Keratinocyte (primary cell): ENCODE data around the gene GFI1B. TPM values are rescaled to one million over a fixed set of nuclear protein-coding genes. Genes with fewer than 3 reads are reported as not detected.

Experiments
- DNase-seq: peaks from one replicate; pipeline ENCODE4 v3.0.0-alpha.2; 2011; ENCODE audit warnings: low read depth, missing footprints, low spot score
- FAIRE-seq: peaks from 2 replicates; lab custom pipeline; 2011; peaks lifted over from hg19 to GRCh38; lab: Jason Lieb, UNC
- H2AFZ ChIP-seq: 2 replicates; pipeline ENCODE4 v1.6.0; 2012; ENCODE audit warnings: low read length, control low read depth, inconsistent platforms; ENCODE audit not compliant: control insufficient read depth
- H3K27ac ChIP-seq: 2 replicates; pipeline ENCODE4 v1.5.1; 2011; ENCODE audit warnings: low read length; ENCODE audit not compliant: control insufficient read depth, insufficient read depth
- H3K27me3 ChIP-seq: 3 replicates; pipeline ENCODE4 v1.6.0; 2011; ENCODE audit warnings: low read length; ENCODE audit not compliant: control insufficient read depth, insufficient read depth; ENCODE audit errors: extremely low read depth
- H3K36me3 ChIP-seq, 2 experiments: 2 replicates in 1 of 2; 3 replicates in 1 of 2; pipeline ENCODE4 v1.5.1; 2011; ENCODE audit warnings: low read length in 2 of 2, mild to moderate bottlenecking in 1 of 2; ENCODE audit not compliant: control insufficient read depth in 2 of 2, insufficient read depth in 2 of 2; ENCODE audit errors: extremely low read depth in 1 of 2
- H3K4me1 ChIP-seq: 3 replicates; pipeline ENCODE4 v1.5.1; 2011; ENCODE audit warnings: low read length; ENCODE audit not compliant: control insufficient read depth, insufficient read depth; ENCODE audit errors: extremely low read depth
- H3K4me2 ChIP-seq: 3 replicates; pipeline ENCODE4 v1.6.0; 2011; ENCODE audit warnings: low read depth, low read length; ENCODE audit not compliant: control insufficient read depth, insufficient read depth; ENCODE audit errors: extremely low read depth
- H3K4me3 ChIP-seq, 3 experiments: fragments of 200-600 bp in 1 of 3; sonication (generic) in 1 of 3; 2 replicates in 2 of 3; 3 replicates in 1 of 3; pipeline ENCODE4 v1.5.1; 2011 to 2016; ENCODE audit warnings: low read length in 3 of 3, mild to moderate bottlenecking in 3 of 3, control low read depth in 2 of 3, inconsistent platforms in 1 of 3, low read depth in 1 of 3, mixed read lengths in 1 of 3, mixed run types in 1 of 3, moderate library complexity in 1 of 3; ENCODE audit not compliant: control insufficient read depth in 2 of 3, insufficient read depth in 2 of 3; ENCODE audit errors: extremely low read depth in 1 of 3
- H3K79me2 ChIP-seq: 2 replicates; pipeline ENCODE4 v1.6.0; 2012; ENCODE audit warnings: low read length; ENCODE audit not compliant: control insufficient read depth, insufficient read depth
- H3K9ac ChIP-seq: 3 replicates; pipeline ENCODE4 v1.6.0; 2011; ENCODE audit warnings: low read length; ENCODE audit not compliant: control insufficient read depth, insufficient read depth; ENCODE audit errors: extremely low read depth
- H3K9me1 ChIP-seq: 3 replicates; pipeline ENCODE4 v1.6.0; 2011; ENCODE audit warnings: low read length; ENCODE audit not compliant: control insufficient read depth, insufficient read depth; ENCODE audit errors: extremely low read depth
- H3K9me3 ChIP-seq: 2 replicates; pipeline ENCODE4 v1.5.1; 2012; ENCODE audit warnings: low read depth, low read length; ENCODE audit not compliant: control insufficient read depth
- H4K20me1 ChIP-seq: 3 replicates; pipeline ENCODE4 v1.6.0; 2011; ENCODE audit warnings: low read length; ENCODE audit not compliant: control insufficient read depth, insufficient read depth; ENCODE audit errors: extremely low read depth
- EZH2 ChIP-seq: IDR thresholded peaks from one replicate; pipeline ENCODE4 v1.6.1; 2012; ENCODE audit warnings: inconsistent platforms, mild to moderate bottlenecking, low read length, moderate library complexity
- dilution Hi-C: fragments of 300-500 bp; cut with MboI; formaldehyde crosslinking; loops from one replicate; pipeline ENCODE4 v1.7.0; 2020; ENCODE audit warnings: low sequenced_read_pairs; ENCODE audit not compliant: extremely low pct_ligation_motif_present
- polyA plus RNA-seq, 5 experiments: library from polyadenylated mRNA; depleted of rRNA in 3 of 5; stranded (reverse) in 3 of 5; stranded (forward) in 1 of 5; unstranded in 1 of 5; fragments of >200 nt; gene quantifications; 1 replicate in 1 of 5; 2 replicates in 3 of 5; 3 replicates in 1 of 5; pipeline versions ENCODE4 v1.2.1 to v1.2.3, GENCODE V29; 2011 to 2012; ENCODE audit warnings: missing spikeins in 2 of 5, low read depth in 1 of 5, low replicate concordance in 1 of 5
- TF ChIP-seq, protein P1 (sequence below), 3 experiments: IDR thresholded peaks in 1 of 3; conservative IDR thresholded peaks in 1 of 3; optimal IDR thresholded peaks in 1 of 3; 2 replicates in 2 of 3; 3 replicates in 1 of 3; pipeline versions ENCODE3 to v1.5.1; 2011; ENCODE audit warnings: low read length in 3 of 3, mild to moderate bottlenecking in 3 of 3, moderate library complexity in 2 of 3, control low read depth in 1 of 3, inconsistent platforms in 1 of 3; ENCODE audit not compliant: insufficient read depth in 2 of 3; ENCODE audit errors: extremely low read depth in 1 of 3

GFI1B gene
- polyA plus RNA-seq, 1 donor (not counting 4 experiments of a cell fraction or from before 2014, with no cell fraction given): not detected

DNA sequence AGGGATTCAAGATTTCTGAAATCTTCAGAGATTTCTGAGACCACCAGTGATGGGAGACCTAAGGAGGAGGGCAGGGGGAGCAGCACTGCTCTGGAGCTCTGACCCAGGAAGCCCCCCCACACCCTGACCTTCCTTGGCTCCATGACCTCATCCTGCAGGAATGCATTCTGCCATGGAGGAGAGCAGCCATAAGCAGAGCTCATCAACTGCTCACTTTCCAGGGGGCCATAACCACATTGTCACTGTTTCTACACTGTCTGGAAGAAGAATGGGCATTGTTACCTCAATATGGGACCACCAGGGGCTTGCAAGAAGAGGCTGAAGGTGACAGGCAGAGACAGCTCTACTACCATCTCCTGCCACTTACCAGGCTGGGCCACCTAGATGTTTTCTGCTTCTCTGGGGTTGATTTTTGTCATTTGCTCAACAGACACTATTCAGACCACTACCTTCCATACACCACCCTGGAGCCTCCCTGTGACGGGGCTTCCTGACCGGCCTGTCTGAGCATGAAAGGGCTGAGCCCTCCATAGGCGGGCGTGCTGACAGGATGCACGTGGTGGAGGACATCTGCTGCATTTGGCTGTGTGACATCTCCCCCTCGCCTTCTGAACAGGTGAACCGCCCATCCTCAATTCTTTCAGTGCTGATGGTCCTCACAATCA lies 31.7 kb upstream of the GFI1B start:
- no peak for TF ChIP-seq EZH2
- TF ChIP-seq, protein P1, sequence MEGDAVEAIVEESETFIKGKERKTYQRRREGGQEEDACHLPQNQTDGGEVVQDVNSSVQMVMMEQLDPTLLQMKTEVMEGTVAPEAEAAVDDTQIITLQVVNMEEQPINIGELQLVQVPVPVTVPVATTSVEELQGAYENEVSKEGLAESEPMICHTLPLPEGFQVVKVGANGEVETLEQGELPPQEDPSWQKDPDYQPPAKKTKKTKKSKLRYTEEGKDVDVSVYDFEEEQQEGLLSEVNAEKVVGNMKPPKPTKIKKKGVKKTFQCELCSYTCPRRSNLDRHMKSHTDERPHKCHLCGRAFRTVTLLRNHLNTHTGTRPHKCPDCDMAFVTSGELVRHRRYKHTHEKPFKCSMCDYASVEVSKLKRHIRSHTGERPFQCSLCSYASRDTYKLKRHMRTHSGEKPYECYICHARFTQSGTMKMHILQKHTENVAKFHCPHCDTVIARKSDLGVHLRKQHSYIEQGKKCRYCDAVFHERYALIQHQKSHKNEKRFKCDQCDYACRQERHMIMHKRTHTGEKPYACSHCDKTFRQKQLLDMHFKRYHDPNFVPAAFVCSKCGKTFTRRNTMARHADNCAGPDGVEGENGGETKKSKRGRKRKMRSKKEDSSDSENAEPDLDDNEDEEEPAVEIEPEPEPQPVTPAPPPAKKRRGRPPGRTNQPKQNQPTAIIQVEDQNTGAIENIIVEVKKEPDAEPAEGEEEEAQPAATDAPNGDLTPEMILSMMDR (optimal IDR thresholded peaks at IDR 0.05 in 1 of 3, IDR thresholded peaks at IDR 0.05 in 1 of 3, conservative IDR thresholded peaks at IDR 0.05 in 1 of 3; ENCODE audit: extremely low read depth in 1 of 3, insufficient read depth in 2 of 3, low read length in 3 of 3): no peak
- no peak for FAIRE-seq
- H3K36me3 ChIP-seq: no peaks in the 10 kb centered on the region
- DNase-seq: no peak
- peak overlapping the region; percentile 74 for H2AFZ ChIP-seq
- H3K9me1 ChIP-seq: no peaks in the 10 kb centered on the region
- dilution Hi-C loops: no loop called here
- H3K9me3 ChIP-seq: no peaks in the 10 kb centered on the region
- H3K4me3 ChIP-seq: no peak overlapping the region
- no peak overlapping the region for H3K9ac ChIP-seq
- H3K27ac ChIP-seq: no peak overlapping the region
- no peaks in the 10 kb centered on the region for H3K27me3 ChIP-seq
- no peaks in the 10 kb centered on the region for H4K20me1 ChIP-seq
- H3K4me2 ChIP-seq: peak overlapping the region; percentile 37
- peaks cover 24% of the 10 kb centered on the region for H3K79me2 ChIP-seq
- H3K4me1 ChIP-seq: peaks cover 29% of the 10 kb centered on the region

DNA sequence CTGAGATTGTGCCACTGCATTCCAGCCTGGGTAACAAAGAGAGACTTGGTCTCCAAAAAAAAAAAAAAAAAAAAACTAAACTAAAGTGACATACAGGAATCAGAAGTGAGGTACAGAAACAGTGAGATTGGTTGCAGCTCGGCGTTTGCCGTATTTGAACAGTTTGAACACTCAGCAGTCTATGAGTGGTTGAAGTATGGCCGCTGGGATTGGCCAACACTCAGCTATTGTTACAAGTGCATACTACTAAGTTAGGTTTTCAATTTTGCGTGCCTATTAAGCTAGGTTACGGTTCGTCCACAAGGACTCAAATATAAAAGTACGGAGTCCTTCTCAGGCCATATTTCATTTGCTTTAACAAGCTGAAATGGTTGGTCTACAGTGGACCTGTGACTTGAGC lies 30.7 kb upstream of the GFI1B start:
- H3K79me2 ChIP-seq: peaks cover 15% of the 10 kb centered on the region
- H3K27ac ChIP-seq: no peak overlapping the region
- no peaks in the 10 kb centered on the region for H3K36me3 ChIP-seq
- DNase-seq: no peak
- no peaks in the 10 kb centered on the region for H4K20me1 ChIP-seq
- dilution Hi-C loops: no loop called here
- no peak for TF ChIP-seq EZH2
- TF ChIP-seq, protein P1 (optimal IDR thresholded peaks at IDR 0.05 in 1 of 3, IDR thresholded peaks at IDR 0.05 in 1 of 3, conservative IDR thresholded peaks at IDR 0.05 in 1 of 3; ENCODE audit: extremely low read depth in 1 of 3, insufficient read depth in 2 of 3, low read length in 3 of 3): no peak
- H2AFZ ChIP-seq: no peak overlapping the region
- H3K4me3 ChIP-seq: no peak overlapping the region
- H3K9me3 ChIP-seq: no peaks in the 10 kb centered on the region
- H3K4me1 ChIP-seq: peaks cover 22% of the 10 kb centered on the region
- H3K4me2 ChIP-seq: no peak overlapping the region
- FAIRE-seq: no peak
- no peak overlapping the region for H3K9ac ChIP-seq
- no peaks in the 10 kb centered on the region for H3K9me1 ChIP-seq
- no peaks in the 10 kb centered on the region for H3K27me3 ChIP-seq
